MM.1S (cell line): Measurements from ENCODE around the gene MPZL1.

ENCODE experiments used
- DNase-seq: peaks from one replicate; pipeline ENCODE4 v3.0.0-alpha.2; 2015
- H2AFZ ChIP-seq: fragments of 300-600 bp; sonication (generic); 2 replicates; pipeline ENCODE4 v1.6.0; 2016; ENCODE audit warnings: antibody characterized with exemption, low read length
- H3F3A ChIP-seq: fragments of 300-600 bp; sonication (generic); 2 replicates; pipeline ENCODE4 v1.6.1; 2016; ENCODE audit warnings: mild to moderate bottlenecking, antibody characterized with exemption, low read length, moderate library complexity, mixed read lengths; ENCODE audit not compliant: insufficient read depth
- H3K27ac ChIP-seq: fragments of 300-600 bp; sonication (generic); 2 replicates; pipeline ENCODE4 v1.5.1; 2016; ENCODE audit warnings: mild to moderate bottlenecking, low read length
- H3K27me3 ChIP-seq: fragments of 300-600 bp; sonication (generic); replicated peaks from 2 replicates; pipeline ENCODE4 v1.6.0; 2016; ENCODE audit warnings: low read length; ENCODE audit not compliant: insufficient read depth
- H3K36me3 ChIP-seq: fragments of 300-600 bp; sonication (generic); replicated peaks from 2 replicates; pipeline ENCODE4 v1.6.1; 2016; ENCODE audit warnings: mild to moderate bottlenecking, low read length, mixed read lengths; ENCODE audit not compliant: insufficient read depth
- H3K4me1 ChIP-seq: fragments of 300-600 bp; sonication (generic); 2 replicates; pipeline ENCODE4 v1.6.1; 2016; ENCODE audit warnings: low read length, mixed read lengths
- H3K4me2 ChIP-seq: fragments of 300-600 bp; sonication (generic); 2 replicates; pipeline ENCODE4 v1.6.0; 2016; ENCODE audit warnings: low read depth, low read length
- H3K4me3 ChIP-seq: fragments of 300-600 bp; sonication (generic); 2 replicates; pipeline ENCODE4 v1.5.1; 2016; ENCODE audit warnings: low read length, mixed read lengths
- H3K79me2 ChIP-seq: fragments of 300-600 bp; sonication (generic); 2 replicates; pipeline ENCODE4 v1.6.1; 2016; ENCODE audit warnings: mixed run types, low read length, mixed read lengths
- H3K9ac ChIP-seq: fragments of 300-600 bp; sonication (generic); 2 replicates; pipeline ENCODE4 v1.6.1; 2016; ENCODE audit warnings: low read length, mixed read lengths
- H3K9me2 ChIP-seq: fragments of 300-600 bp; sonication (generic); replicated peaks from 2 replicates; pipeline ENCODE4 v1.6.1; 2016; ENCODE audit warnings: mild to moderate bottlenecking, low read length, mixed read lengths; ENCODE audit not compliant: insufficient read depth
- H3K9me3 ChIP-seq: fragments of 300-600 bp; sonication (generic); replicated peaks from 2 replicates; pipeline ENCODE4 v1.6.1; 2016; ENCODE audit warnings: mild to moderate bottlenecking, low read length, mixed read lengths; ENCODE audit not compliant: insufficient read depth
- H4K20me1 ChIP-seq: fragments of 300-600 bp; sonication (generic); 2 replicates; pipeline ENCODE4 v1.6.1; 2016; ENCODE audit warnings: mild to moderate bottlenecking, low read length, moderate library complexity, mixed read lengths; ENCODE audit not compliant: insufficient read depth
- EZH2 ChIP-seq: fragments of 300-600 bp; sonication (generic); optimal IDR thresholded peaks from 2 replicates; pipeline ENCODE3; 2017; ENCODE audit warnings: low read depth, mild to moderate bottlenecking, antibody characterized with exemption, low read length, mixed read lengths
- EZH2phosphoT487 ChIP-seq: fragments of 300-600 bp; sonication (generic); IDR thresholded peaks from 2 replicates; pipeline ENCODE4 v1.6.1; 2018; ENCODE audit warnings: antibody characterized with exemption, low read length
- TF ChIP-seq, protein P1 (sequence below): fragments of 300-600 bp; sonication (generic); IDR thresholded peaks from 2 replicates; pipeline ENCODE4 v1.5.1; 2016; ENCODE audit warnings: antibody characterized with exemption, low read length, mixed read lengths

The MPZL1 gene

DNA sequence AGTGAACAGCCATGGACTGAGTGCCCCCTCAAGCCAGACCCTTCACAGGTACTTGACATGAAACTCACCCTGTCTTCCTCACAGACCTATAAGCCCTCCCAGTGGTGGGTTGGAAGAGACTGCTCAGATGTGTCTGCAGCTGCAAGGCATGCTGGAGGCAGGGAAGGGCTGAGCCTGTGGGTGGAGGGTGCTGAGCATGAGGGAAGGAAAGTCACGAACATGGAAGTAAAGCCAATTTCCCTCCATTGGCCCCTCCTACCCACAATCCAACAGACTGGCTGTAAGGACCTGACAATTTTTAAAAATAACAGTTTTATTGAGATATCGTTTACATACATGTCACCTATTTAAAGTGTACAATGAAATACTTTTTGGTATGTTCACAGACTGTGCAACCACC is 47.6 kb upstream of the MPZL1 start:
- DNase-seq: no peak
- no peaks in the 10 kb centered on the region for H3K27me3 ChIP-seq
- H2AFZ ChIP-seq: no peak overlapping the region
- H3K4me2 ChIP-seq: no peak overlapping the region
- no peaks in the 10 kb centered on the region for H3K36me3 ChIP-seq
- no peak overlapping the region for H3K4me3 ChIP-seq
- no peak overlapping the region for H3K9ac ChIP-seq
- H3K9me3 ChIP-seq: no peaks in the 10 kb centered on the region
- H3K27ac ChIP-seq: no peak overlapping the region
- H3K79me2 ChIP-seq: no peaks in the 10 kb centered on the region; the same call in 1 of the 2 replicates
- H3K9me2 ChIP-seq: no peaks in the 10 kb centered on the region
- TF ChIP-seq EZH2: no peak
- no peak for TF ChIP-seq EZH2phosphoT487
- TF ChIP-seq, protein P1, sequence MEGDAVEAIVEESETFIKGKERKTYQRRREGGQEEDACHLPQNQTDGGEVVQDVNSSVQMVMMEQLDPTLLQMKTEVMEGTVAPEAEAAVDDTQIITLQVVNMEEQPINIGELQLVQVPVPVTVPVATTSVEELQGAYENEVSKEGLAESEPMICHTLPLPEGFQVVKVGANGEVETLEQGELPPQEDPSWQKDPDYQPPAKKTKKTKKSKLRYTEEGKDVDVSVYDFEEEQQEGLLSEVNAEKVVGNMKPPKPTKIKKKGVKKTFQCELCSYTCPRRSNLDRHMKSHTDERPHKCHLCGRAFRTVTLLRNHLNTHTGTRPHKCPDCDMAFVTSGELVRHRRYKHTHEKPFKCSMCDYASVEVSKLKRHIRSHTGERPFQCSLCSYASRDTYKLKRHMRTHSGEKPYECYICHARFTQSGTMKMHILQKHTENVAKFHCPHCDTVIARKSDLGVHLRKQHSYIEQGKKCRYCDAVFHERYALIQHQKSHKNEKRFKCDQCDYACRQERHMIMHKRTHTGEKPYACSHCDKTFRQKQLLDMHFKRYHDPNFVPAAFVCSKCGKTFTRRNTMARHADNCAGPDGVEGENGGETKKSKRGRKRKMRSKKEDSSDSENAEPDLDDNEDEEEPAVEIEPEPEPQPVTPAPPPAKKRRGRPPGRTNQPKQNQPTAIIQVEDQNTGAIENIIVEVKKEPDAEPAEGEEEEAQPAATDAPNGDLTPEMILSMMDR: no peak
- H3F3A ChIP-seq: no peaks in the 10 kb centered on the region
- no peaks in the 10 kb centered on the region for H3K4me1 ChIP-seq
- H4K20me1 ChIP-seq: no peaks in the 10 kb centered on the region

- Histone ChIP-seq H3K27ac (no peak overlapping the region), H3K27me3 (no peaks in the 10 kb centered on the region), H3K4me3 (no peak overlapping the region), H3K9me3 (no peaks in the 10 kb centered on the region), H3K4me1 (no peaks in the 10 kb centered on the region), H3K9me2 (no peaks in the 10 kb centered on the region), H3K79me2 (0 out of 2 replicates have a peak, but pooled peaks cover 4% of the 10 kb centered on the region), H4K20me1 (no peaks in the 10 kb centered on the region), H3K4me2 (no peak overlapping the region), H3K9ac (no peak overlapping the region), H2AFZ (no peak overlapping the region), H3K36me3 (no peaks in the 10 kb centered on the region), H3F3A (no peaks in the 10 kb centered on the region)
- DNase-seq: no peak
- no peak for TF ChIP-seq EZH2
- no peak for TF ChIP-seq EZH2phosphoT487
- TF ChIP-seq, protein P1: no peak
Observed at GRCh38 chr1:167675440-167675839, 46.3 kb upstream of the MPZL1 start.

DNA sequence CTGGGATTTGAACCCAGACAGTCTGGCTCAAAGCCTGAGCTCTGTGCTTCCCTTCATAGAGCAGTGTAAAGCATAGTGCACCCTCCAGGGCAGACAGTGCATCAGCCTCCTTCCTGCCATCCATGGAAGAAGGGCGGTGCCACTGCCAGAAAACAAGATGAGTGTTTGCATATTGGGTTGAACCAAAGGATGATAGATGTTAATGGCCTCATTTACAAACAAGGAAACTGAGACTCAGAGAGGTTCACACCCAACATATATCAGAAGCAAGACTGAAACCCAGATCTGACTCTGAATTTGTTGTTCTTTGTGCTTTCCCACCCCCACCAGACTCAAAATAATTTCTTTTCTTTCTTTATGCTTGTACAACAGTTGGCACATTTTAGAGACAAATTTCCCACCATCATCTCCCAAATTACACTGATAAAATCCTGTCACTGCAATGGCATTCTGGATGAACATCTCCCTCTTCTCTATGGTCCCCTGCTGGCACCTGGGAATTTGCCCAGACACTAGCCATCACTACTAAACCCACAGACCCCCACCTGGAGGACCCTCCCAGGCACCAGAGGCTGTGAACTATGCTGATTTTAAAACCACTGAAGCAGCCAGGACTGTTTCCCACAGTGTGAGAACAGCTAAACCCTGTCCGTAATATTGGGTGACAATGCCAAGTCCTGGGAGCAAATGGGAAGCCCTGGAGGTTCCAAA is 45.4 kb upstream of the MPZL1 start:
- no peaks in the 10 kb centered on the region for H3K27me3 ChIP-seq
- TF ChIP-seq EZH2: no peak
- no peak for TF ChIP-seq EZH2phosphoT487
- TF ChIP-seq, protein P1: no peak
- H3K4me3 ChIP-seq: no peak overlapping the region
- no peaks in the 10 kb centered on the region for H3F3A ChIP-seq
- no peaks in the 10 kb centered on the region for H3K9me3 ChIP-seq
- no peaks in the 10 kb centered on the region for H3K4me1 ChIP-seq
- no peak overlapping the region for H2AFZ ChIP-seq
- no peaks in the 10 kb centered on the region for H3K36me3 ChIP-seq
- 0 out of 2 replicates have a peak, but pooled peaks cover 4% of the 10 kb centered on the region for H3K79me2 ChIP-seq
- H3K27ac ChIP-seq: no peak overlapping the region
- no peak for DNase-seq
- H3K9me2 ChIP-seq: no peaks in the 10 kb centered on the region
- no peak overlapping the region for H3K9ac ChIP-seq
- H3K4me2 ChIP-seq: no peak overlapping the region
- H4K20me1 ChIP-seq: no peaks in the 10 kb centered on the region
